Measurements from ENCODE around the gene ANKZF1. TPM values are rescaled to one million over a fixed set of nuclear protein-coding genes. Genes with fewer than 3 reads are reported as not detected.
A peak's percentile ranks its signal among the peaks of the same experiment; 100 is the strongest.

Gene ANKZF1
- total RNA-seq, 6 experiments from 2014 or later = 19.3 to 27.8 (median 24.5) TPM

GRCh38 chr2:219272995-219273394, 43.4 kb downstream of the ANKZF1 start:
- 72% methylated on average over 2 of the region's 2 CpGs for WGBS (ENCODE audit: insufficient coverage, low coverage, low lambda C conversion rate, missing lambda C conversion rate)

GRCh38 chr2:219273937-219274336, 44.3 kb downstream of the ANKZF1 start:
- WGBS (ENCODE audit: insufficient coverage, low coverage, low lambda C conversion rate, missing lambda C conversion rate) = 29% methylated on average over 1 of the region's 3 CpGs
- no peak for DNase-seq

More at GRCh38 chr2:219272995-219273394, 43.4 kb downstream of the ANKZF1 start:
- H3K4me1 ChIP-seq = peaks cover 0 to 18% (median 8%) of the 10 kb centered on the region in 4 donors
- ATAC-seq (peak in 1 of 4 donors; percentile 38), DNase-seq (no peak)
- no peak overlapping the region for H3K4me3 ChIP-seq
- H3K27me3 ChIP-seq = no peaks in the 10 kb centered on the region
- no peaks in the 10 kb centered on the region for H3K9me3 ChIP-seq
- no peak for TF ChIP-seq POLR2A (IDR thresholded peaks at IDR 0.05)
- TF ChIP-seq CTCF (IDR thresholded peaks at IDR 0.05) = no peak
- intact Hi-C loops (cut with DNase I) = no loop called here
- H3K36me3 ChIP-seq = no peaks in the 10 kb centered on the region
- no peak overlapping the region for H3K27ac ChIP-seq

GRCh38 chr2:219274361-219274921, 44.8 kb downstream of the ANKZF1 start:
- Histone ChIP-seq H3K36me3 (no peaks in the 10 kb centered on the region), H3K4me3 (no peak overlapping the region), H3K9me3 (no peaks in the 10 kb centered on the region), H3K27ac (no peak overlapping the region), H3K27me3 (no peaks in the 10 kb centered on the region), H3K4me1 (peaks cover 0 to 21% (median 4%) of the 10 kb centered on the region in 4 donors)
- no peak for ATAC-seq
- no peak for DNase-seq
- intact Hi-C loops (cut with DNase I) = no loop called here
- 33% methylated on average over 1 of the region's 6 CpGs for WGBS (ENCODE audit: insufficient coverage, low coverage, low lambda C conversion rate, missing lambda C conversion rate)
- TF ChIP-seq CTCF (IDR thresholded peaks at IDR 0.05) (no peak), POLR2A (IDR thresholded peaks at IDR 0.05) (no peak)

More at GRCh38 chr2:219273937-219274336, 44.3 kb downstream of the ANKZF1 start:
- Histone ChIP-seq H3K4me3 (no peak overlapping the region), H3K27me3 (no peaks in the 10 kb centered on the region), H3K27ac (no peak overlapping the region), H3K9me3 (no peaks in the 10 kb centered on the region), H3K36me3 (no peaks in the 10 kb centered on the region), H3K4me1 (peaks cover 0 to 26% (median 7%) of the 10 kb centered on the region in 4 donors)
- intact Hi-C loops (cut with DNase I) = no loop called here
- TF ChIP-seq CTCF (IDR thresholded peaks at IDR 0.05) = no peak
- no peak for TF ChIP-seq POLR2A (IDR thresholded peaks at IDR 0.05)
- no peak for ATAC-seq

GRCh38 chr2:219277703-219278654, 48.4 kb downstream of the ANKZF1 start:
- WGBS (ENCODE audit: insufficient coverage, low coverage, low lambda C conversion rate, missing lambda C conversion rate) = 36% methylated on average over 19 of the region's 25 CpGs
- TF ChIP-seq CTCF (IDR thresholded peaks at IDR 0.05) (peak; percentile 87 to 99 (median 98)), POLR2A (IDR thresholded peaks at IDR 0.05) (no peak)
- peaks cover 0 to 15% (median 0%) of the 10 kb centered on the region in 4 donors for H3K4me1 ChIP-seq
- DNase-seq = peak; percentile 74 to 85 (median 84)
- ATAC-seq = peak; percentile 60 to 71 (median 68)
- no peaks in the 10 kb centered on the region for H3K27me3 ChIP-seq
- H3K4me3 ChIP-seq = peak overlapping the region in 1 of 3 donors; percentile 28
- no peaks in the 10 kb centered on the region for H3K9me3 ChIP-seq
- H3K36me3 ChIP-seq = peaks cover 0 to 23% (median 2%) of the 10 kb centered on the region in 4 donors
- intact Hi-C loops (cut with DNase I) = no loop called here
- peak overlapping the region; percentile 95 to 100 (median 99) for H3K27ac ChIP-seq

Measured in right lobe of liver (tissue), 6 donors.